K562 treated with DMSO at 1 percent for 12 hours (cell line): ENCODE results near the gene ADGRG3. TPM values are rescaled to one million over a fixed set of nuclear protein-coding genes. Genes with fewer than 3 reads are reported as not detected.

ENCODE experiments used
- total RNA-seq: library from RNA; unstranded; fragments of 300-600 nt; gene quantifications from 2 replicates; pipeline ENCODE4 v1.2.3, GENCODE V29; 2022; ENCODE audit not compliant: insufficient read depth

Gene ADGRG3, protein sequence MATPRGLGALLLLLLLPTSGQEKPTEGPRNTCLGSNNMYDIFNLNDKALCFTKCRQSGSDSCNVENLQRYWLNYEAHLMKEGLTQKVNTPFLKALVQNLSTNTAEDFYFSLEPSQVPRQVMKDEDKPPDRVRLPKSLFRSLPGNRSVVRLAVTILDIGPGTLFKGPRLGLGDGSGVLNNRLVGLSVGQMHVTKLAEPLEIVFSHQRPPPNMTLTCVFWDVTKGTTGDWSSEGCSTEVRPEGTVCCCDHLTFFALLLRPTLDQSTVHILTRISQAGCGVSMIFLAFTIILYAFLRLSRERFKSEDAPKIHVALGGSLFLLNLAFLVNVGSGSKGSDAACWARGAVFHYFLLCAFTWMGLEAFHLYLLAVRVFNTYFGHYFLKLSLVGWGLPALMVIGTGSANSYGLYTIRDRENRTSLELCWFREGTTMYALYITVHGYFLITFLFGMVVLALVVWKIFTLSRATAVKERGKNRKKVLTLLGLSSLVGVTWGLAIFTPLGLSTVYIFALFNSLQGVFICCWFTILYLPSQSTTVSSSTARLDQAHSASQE
- total RNA-seq = 1.8 TPM in 1 of 2 replicates, not detected in the other

DNA sequence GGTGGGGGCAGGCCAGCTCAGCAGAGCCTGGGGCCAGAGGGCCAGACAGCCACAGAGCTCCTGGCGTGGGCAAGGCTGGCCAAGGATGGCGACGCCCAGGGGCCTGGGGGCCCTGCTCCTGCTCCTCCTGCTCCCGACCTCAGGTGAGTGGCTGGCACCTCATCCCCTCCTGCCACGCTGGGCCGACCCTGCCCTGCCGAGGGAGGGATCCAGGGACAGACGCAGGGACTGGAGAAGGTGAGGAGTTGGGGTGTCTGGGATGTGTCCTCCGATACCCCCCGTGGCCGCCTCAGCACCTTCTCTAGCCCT lies at the start of gene ADGRG3:
ADGRG3 (plus strand) TSS at position 44 of the 309 bp plus-strand sequence; CDS start at position 86, 42 bp downstream.

DNA sequence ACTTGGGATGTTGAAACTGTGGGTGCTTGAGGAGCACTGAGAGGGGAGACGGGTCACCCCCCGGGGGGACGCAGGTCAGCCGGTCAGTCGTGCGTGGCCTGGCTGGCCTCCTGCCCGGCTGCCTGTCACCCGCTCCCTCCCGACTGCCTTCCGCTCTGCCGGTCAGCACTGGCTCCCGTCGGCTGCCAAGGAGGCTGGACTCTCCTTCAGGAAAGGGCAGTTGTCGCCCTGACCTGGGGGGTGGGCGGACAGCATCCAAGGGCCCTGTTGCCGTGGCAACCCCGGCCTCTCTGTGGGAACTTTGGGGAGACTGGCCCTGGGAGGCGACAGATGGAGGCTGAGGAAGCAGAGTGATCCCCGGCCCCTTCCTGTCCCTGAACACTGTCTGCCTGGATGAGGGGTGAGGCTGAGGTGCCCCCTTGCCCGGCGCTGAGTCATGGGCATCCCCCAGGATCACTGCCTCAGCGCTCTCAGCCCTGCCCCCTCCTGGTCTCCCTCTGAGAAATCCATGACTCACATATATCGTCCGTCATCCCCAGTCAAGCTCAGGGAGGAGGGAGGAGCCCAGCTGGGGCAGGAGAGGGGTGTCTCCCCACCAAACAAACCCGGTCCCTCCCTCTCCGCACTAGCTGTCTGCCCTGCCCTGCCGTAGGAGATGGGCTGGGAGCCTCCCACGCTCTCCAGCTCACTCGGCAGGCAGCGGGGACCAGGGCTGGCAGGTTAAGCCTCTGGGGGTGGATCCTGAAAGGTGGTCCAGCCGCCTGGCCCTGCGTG lies 39.9 kb upstream of the ADGRG3 start, which contains the start of gene ADGRG1:
ADGRG1 (plus strand) TSS at position 623 of the 774 bp plus-strand sequence. CDS start 21,658 bp downstream, outside the sequence.

DNA sequence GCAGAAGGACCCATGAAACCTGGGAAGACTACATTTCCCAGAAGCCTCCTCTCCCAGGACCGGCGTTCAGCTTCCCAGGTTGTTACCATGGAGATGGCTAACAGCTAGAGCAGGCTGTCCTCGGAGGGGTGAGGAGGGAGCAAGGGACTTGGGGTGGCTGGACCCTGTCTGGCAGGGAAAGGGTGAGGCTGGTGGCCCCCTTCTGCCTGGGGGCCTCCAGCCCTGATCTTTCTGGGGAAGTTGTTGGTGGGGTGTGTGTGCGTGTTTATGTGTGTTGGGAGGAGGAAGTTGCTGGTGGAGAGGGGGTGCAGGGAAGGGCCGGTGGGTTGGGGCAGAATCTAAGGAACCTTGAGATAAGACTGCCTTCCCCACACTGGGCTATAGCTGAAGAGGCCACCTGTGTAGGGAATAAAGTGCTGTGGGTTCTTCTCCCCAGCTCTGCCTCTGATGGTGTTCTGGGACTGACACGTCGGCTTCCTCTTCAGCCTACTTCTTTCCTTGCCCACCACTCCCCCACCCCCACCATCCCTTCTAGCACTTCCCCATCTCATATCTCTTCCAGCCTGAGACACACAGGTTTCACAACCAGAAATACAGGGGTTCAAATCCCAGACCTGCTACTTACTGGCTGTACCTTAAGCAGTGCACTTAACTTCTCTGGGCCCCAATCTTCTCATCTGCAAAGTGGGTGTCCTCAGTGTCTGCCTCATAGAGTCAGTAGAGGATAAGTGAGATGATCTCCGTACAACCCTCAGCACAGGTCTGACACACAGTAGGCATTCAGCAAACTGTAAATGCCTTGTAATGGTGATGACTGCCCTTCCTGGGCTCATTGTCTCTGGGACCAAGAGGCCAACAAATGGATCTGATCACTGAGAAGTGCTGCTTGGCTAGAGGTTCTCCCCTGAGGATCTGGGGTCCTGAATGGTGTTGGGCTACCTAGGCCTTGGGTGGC lies 26.9 kb downstream of the ADGRG3 start, which contains the start of gene DRC7:
DRC7 (plus strand) TSS at position 82 of the 955 bp plus-strand sequence. CDS start 3,144 bp downstream, outside the sequence.

DNA sequence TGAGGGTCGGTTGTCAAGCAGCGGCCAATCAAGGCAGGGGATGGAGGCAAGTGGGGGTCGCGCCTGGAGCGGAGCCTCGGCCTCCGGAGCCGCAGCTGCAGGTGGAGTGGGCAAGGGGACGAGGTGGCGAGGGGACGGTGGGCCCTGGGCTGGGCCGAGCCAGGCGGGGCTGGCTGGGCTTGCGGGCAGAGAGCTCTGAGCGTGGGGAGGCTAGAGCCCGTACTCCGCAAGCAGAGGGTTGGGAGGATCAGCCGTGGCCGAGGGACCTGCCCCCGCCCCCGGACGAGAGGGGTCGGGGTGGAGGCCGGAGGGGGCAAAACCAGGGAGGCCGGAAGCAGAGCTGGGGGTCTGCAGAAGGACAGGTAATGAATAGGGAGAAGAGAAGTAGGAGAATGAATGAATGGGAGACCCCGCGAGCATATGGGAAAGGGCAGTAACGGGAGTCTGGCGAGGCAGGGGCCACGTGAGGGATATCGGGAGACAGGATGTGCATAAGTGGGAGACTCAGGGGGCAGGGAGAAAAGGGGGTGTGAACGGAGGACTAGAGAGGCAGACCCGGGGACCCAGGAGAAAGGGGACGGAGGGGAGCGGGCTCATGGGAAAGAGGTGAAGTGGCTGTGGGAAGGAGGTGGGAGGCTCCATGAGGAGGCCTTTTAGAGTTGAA lies 67.8 kb downstream of the ADGRG3 start, which contains the start of gene KATNB1:
KATNB1 (plus strand) TSS at position 16 of the 664 bp plus-strand sequence. CDS start 1,474 bp downstream, outside the sequence.

Other genes starting within 250 kb of the ADGRG3 start
- 46.4 and 56.0 TPM in 2 replicates for gene CIAPIN1, start 220.9 kb upstream of the ADGRG3 start, total RNA-seq
- 45.5 and 54.2 TPM in 2 replicates for gene COQ9, start 220.8 kb upstream of the ADGRG3 start, total RNA-seq
- 64.5 and 127 TPM in 2 replicates for gene POLR2C, start 205.6 kb upstream of the ADGRG3 start, total RNA-seq
- gene DOK4, start 181.8 kb upstream of the ADGRG3 start, total RNA-seq = 7.6 and 18.3 TPM in 2 replicates
- gene CCDC102A, start 131.7 kb upstream of the ADGRG3 start, total RNA-seq = 4.5 and 5.0 TPM in 2 replicates
- 0.28 and 1.8 TPM in 2 replicates for gene ADGRG5, start 125.7 kb upstream of the ADGRG3 start, total RNA-seq
- 0.22 and 0.57 TPM in 2 replicates for gene ADGRG1, start 39.7 kb upstream of the ADGRG3 start, total RNA-seq
- gene DRC7, start 26.5 kb downstream of the ADGRG3 start, total RNA-seq = 0.48 TPM in 1 of 2 replicates, not detected in the other
- gene KATNB1, start 67.5 kb downstream of the ADGRG3 start, total RNA-seq = 29.3 and 30.0 TPM in 2 replicates
- gene KIFC3, start 134.2 kb downstream of the ADGRG3 start, total RNA-seq = 61.0 and 64.2 TPM in 2 replicates